ENCODE measurements around the gene GBX1.

The GBX1 gene

GRCh38 chr7:151129960-151130591, 37.4 kb downstream of the GBX1 start:
- H3K4me3 ChIP-seq (ENCODE audit: low read depth, low read length), result no peak overlapping the region
- TF ChIP-seq MYC (IDR thresholded peaks at IDR 0.05; ENCODE audit: low read depth, low read length) (no peak), MAX (IDR thresholded peaks at IDR 0.05; ENCODE audit: low read depth, low read length) (no peak), CTCF (IDR thresholded peaks at IDR 0.05; ENCODE audit: low read depth, low read length) (no peak), POLR2A (IDR thresholded peaks at IDR 0.05; ENCODE audit: extremely low read depth, insufficient read length) (no peak)
- DNase-seq (ENCODE audit: low read depth), result no peak

- no peak for DNase-seq (ENCODE audit: low read depth)
- TF ChIP-seq CTCF (IDR thresholded peaks at IDR 0.05; ENCODE audit: low read depth, low read length) (no peak), MAX (IDR thresholded peaks at IDR 0.05; ENCODE audit: low read depth, low read length) (no peak), MYC (IDR thresholded peaks at IDR 0.05; ENCODE audit: low read depth, low read length) (no peak), POLR2A (IDR thresholded peaks at IDR 0.05; ENCODE audit: extremely low read depth, insufficient read length) (no peak)
- no peak overlapping the region for H3K4me3 ChIP-seq (ENCODE audit: low read depth, low read length)
Observed at GRCh38 chr7:151129117-151129959, 38.2 kb downstream of the GBX1 start.

- TF ChIP-seq MYC (IDR thresholded peaks at IDR 0.05; ENCODE audit: low read depth, low read length), result no peak
- no peak for TF ChIP-seq MAX (IDR thresholded peaks at IDR 0.05; ENCODE audit: low read depth, low read length)
- TF ChIP-seq POLR2A (IDR thresholded peaks at IDR 0.05; ENCODE audit: extremely low read depth, insufficient read length), result no peak
- no peak for TF ChIP-seq CTCF (IDR thresholded peaks at IDR 0.05; ENCODE audit: low read depth, low read length)
- no peak overlapping the region for H3K4me3 ChIP-seq (ENCODE audit: low read depth, low read length)
- DNase-seq (ENCODE audit: low read depth), result no peak
Observed at GRCh38 chr7:151128716-151129115, 38.8 kb downstream of the GBX1 start.

GRCh38 chr7:151128144-151128543, 39.4 kb downstream of the GBX1 start:
- TF ChIP-seq MAX (IDR thresholded peaks at IDR 0.05; ENCODE audit: low read depth, low read length) (no peak), POLR2A (IDR thresholded peaks at IDR 0.05; ENCODE audit: extremely low read depth, insufficient read length) (no peak), CTCF (IDR thresholded peaks at IDR 0.05; ENCODE audit: low read depth, low read length) (no peak), MYC (IDR thresholded peaks at IDR 0.05; ENCODE audit: low read depth, low read length) (no peak)
- no peak for DNase-seq (ENCODE audit: low read depth)
- H3K4me3 ChIP-seq (ENCODE audit: low read depth, low read length), result no peak overlapping the region

- no peak overlapping the region for H3K4me3 ChIP-seq (ENCODE audit: low read depth, low read length)
- no peak for DNase-seq (ENCODE audit: low read depth)
- TF ChIP-seq MYC (IDR thresholded peaks at IDR 0.05; ENCODE audit: low read depth, low read length) (no peak), CTCF (IDR thresholded peaks at IDR 0.05; ENCODE audit: low read depth, low read length) (no peak), POLR2A (IDR thresholded peaks at IDR 0.05; ENCODE audit: extremely low read depth, insufficient read length) (no peak), MAX (IDR thresholded peaks at IDR 0.05; ENCODE audit: low read depth, low read length) (no peak)
Observed at GRCh38 chr7:151126491-151127137, 40.9 kb downstream of the GBX1 start.
